ENCODE measurements around the gene TUB.

DNA sequence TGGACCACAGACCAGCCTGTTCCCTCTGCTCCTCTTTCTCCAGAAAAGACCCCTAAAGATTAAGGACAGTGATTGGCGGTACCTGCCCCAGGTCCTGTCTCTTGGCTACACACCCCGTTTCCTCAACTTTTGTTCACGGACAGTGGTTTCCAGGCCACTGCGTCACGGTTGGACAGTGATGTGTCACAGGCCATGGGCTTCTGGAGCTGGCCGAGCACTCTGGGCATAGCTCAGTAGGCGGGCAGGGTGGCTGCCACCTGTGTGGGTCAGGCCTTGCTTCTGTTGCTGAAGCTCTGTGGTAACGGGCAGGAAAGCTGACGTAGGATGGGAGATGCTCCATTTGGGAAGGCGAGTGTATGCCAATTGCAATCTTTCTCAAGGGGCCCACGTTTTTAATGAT lies 13.6 kb downstream of the TUB start:
- no peak for TF ChIP-seq POLR2A (IDR thresholded peaks at IDR 0.05)
- TF ChIP-seq, protein P1, sequence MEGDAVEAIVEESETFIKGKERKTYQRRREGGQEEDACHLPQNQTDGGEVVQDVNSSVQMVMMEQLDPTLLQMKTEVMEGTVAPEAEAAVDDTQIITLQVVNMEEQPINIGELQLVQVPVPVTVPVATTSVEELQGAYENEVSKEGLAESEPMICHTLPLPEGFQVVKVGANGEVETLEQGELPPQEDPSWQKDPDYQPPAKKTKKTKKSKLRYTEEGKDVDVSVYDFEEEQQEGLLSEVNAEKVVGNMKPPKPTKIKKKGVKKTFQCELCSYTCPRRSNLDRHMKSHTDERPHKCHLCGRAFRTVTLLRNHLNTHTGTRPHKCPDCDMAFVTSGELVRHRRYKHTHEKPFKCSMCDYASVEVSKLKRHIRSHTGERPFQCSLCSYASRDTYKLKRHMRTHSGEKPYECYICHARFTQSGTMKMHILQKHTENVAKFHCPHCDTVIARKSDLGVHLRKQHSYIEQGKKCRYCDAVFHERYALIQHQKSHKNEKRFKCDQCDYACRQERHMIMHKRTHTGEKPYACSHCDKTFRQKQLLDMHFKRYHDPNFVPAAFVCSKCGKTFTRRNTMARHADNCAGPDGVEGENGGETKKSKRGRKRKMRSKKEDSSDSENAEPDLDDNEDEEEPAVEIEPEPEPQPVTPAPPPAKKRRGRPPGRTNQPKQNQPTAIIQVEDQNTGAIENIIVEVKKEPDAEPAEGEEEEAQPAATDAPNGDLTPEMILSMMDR (IDR thresholded peaks at IDR 0.05), result no peak

Measured in suprapubic skin (tissue), 3 donors.